K562 treated with DMSO at 1 percent for 48 hours (cell line): Measurements from ENCODE around the gene FSD1L. TPM values are rescaled to one million over a fixed set of nuclear protein-coding genes. Genes with fewer than 3 reads are reported as not detected.

ENCODE experiments used
- total RNA-seq: library from RNA; unstranded; fragments of 300-600 nt; gene quantifications from 2 replicates; pipeline ENCODE4 v1.2.3, GENCODE V29; 2022; ENCODE audit warnings: low replicate concordance; ENCODE audit errors: extremely low read depth

Gene FSD1L
- total RNA-seq = not detected in 2 replicates

GRCh38 chr9:105447814-105448812 lies at the start of gene FSD1L:
FSD1L (plus strand) TSS chr9:105448034; CDS start chr9:105448221, 187 bp downstream.

GRCh38 chr9:105557804-105558610 lies 110.2 kb downstream of the FSD1L start, which contains the start of gene FKTN:
FKTN (plus strand) TSS chr9:105558131; CDS start chr9:105575033, 16,902 bp downstream.

Other genes with a start within 250 kb of the FSD1L start
- not detected in 2 replicates for gene SLC44A1, start 203.4 kb upstream of the FSD1L start, total RNA-seq
- not detected in 2 replicates for gene FKTN, start 110.1 kb downstream of the FSD1L start, total RNA-seq
- gene TAL2, start 214.4 kb downstream of the FSD1L start, total RNA-seq = not detected in 2 replicates
- not detected in 2 replicates for gene TMEM38B, start 246.5 kb downstream of the FSD1L start, total RNA-seq